HG03108 (cell line): ENCODE results near the gene CHST9.
"Not testable (repeated sequence)": the region's sequence is repeated elsewhere in the genome, so short reads cannot be mapped to it uniquely, and the experiment has no call there.

Source experiments
- ATAC-seq: cut with Tn5 transposase; IDR thresholded peaks from one replicate; pipeline ENCODE4 v1.9.1; 2021; ENCODE audit warnings: moderate library complexity; ENCODE audit not compliant: unreplicated experiment

Gene CHST9, protein sequence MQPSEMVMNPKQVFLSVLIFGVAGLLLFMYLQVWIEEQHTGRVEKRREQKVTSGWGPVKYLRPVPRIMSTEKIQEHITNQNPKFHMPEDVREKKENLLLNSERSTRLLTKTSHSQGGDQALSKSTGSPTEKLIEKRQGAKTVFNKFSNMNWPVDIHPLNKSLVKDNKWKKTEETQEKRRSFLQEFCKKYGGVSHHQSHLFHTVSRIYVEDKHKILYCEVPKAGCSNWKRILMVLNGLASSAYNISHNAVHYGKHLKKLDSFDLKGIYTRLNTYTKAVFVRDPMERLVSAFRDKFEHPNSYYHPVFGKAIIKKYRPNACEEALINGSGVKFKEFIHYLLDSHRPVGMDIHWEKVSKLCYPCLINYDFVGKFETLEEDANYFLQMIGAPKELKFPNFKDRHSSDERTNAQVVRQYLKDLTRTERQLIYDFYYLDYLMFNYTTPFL

DNA sequence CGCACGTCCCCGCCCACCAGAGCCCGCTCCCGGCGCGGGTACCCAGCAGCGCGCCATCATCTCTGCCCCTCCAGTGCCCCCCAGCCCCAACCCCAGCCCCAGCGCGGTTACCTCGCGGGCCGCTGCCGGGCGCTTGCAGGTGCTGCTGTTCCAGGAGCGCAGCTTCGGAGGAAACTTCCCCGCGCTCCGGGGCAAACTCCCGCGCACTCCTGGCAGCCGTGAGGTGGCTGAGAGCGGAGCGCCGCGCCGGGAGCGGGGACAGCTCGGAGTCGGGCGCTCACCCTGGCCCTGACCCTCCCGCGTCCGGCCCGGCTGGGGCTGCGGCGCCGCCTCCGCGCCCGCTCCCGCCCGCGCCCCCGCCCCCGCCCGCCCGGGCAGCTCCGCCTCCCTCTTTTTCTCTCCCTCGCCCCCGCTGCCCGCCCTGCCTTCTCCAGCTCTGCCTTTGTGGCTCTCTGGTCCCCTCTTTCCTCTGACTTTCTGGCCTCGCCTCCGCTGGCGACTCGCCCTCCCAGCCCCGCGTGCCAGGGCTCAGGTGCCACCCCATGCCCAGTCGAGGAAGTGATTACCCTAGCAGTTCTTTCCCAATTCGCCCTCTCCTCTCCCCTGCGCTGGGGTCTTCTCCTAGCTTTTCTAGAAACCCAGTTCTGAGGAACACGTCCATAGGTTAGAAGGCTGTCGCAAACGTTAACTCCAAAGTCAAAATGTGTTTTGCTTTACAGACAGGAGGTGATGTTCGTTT is at the start of gene CHST9:
CHST9 (minus strand) TSS at position 284 of the 739 bp plus-strand sequence. CDS start 42,499 bp downstream, outside the sequence.
- no peak for ATAC-seq

GRCh38 chr18:27232355-27232754 is 47.2 kb upstream of the CHST9 start:
- not testable (repeated sequence) for ATAC-seq

DNA sequence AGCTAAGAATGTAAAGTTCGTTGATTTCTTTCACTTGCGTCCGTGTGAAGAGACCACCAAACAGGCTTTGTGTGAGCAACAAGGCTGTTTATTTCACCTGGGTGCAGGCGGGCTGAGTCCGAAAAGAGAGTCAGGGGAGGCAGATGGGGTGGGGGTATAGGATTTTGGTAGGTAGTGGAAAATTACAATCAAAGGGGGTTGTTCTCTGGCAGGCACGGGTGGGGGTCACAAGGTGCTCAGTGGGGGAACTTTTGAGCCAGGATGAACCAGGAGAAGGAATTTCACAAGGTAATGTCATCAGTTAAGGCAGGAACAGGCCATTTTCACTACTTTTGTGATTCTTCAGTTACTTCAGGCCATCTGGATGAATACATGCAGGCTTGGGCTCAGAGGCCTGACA is 46.6 kb upstream of the CHST9 start:
- not testable (repeated sequence) for ATAC-seq

GRCh38 chr18:27231221-27231620 is 46.1 kb upstream of the CHST9 start:
- not testable (repeated sequence) for ATAC-seq

- ATAC-seq = no peak
These were observed 42.6 kb upstream of the CHST9 start for GRCh38 chr18:27227721-27228120.

- ATAC-seq = no peak
These were observed 41.5 kb upstream of the CHST9 start for GRCh38 chr18:27226556-27227075.

DNA sequence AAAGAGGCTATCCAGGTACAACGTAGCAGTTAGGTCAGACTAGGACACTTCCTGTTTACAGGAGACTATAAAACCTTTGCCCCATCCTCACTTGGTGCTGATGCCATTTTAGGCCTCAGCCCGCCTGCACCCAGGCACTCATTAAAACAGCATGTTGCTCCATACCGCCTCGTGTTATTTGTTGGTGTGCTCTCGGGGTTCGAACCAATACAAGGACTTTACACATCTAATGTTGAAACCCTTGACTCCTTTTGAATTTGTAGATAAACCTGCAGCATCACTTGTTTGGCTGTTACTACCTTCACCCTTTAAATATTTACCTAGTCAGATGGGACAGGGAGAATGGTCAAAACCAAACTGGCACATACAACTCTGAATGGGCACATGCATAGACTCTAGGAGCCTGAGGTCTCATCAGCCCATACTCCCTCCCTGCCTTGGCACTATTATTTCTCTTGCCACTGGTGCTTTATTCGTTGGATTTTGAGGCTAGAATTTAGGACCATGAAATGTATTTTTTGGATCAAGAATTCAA is 40.9 kb upstream of the CHST9 start:
- no peak for ATAC-seq

- ATAC-seq = no peak
These were observed 38.6 kb upstream of the CHST9 start for GRCh38 chr18:27223526-27224291.

DNA sequence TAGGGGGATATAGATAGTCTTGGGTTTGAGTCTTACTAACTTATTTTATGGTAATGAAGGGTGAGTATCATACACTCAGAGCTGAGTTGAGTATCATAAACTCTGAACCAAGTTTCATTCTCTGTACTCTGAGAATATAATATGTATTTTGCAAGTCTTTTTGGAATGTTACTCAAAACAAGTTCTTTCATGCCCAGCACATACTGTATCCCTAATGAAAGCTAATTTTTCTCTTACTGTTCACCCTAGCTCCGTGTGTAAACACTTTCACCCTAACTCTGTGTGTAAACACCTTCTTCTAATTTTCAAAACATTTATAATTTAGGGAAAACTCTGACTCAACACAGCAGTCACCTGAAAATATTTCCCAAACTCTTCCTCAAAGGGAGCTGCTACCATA is 29.7 kb upstream of the CHST9 start:
- no peak for ATAC-seq

GRCh38 chr18:27213123-27213717 is 28.1 kb upstream of the CHST9 start:
- ATAC-seq = no peak

GRCh38 chr18:27211569-27211968 is 26.5 kb upstream of the CHST9 start:
- ATAC-seq = no peak

DNA sequence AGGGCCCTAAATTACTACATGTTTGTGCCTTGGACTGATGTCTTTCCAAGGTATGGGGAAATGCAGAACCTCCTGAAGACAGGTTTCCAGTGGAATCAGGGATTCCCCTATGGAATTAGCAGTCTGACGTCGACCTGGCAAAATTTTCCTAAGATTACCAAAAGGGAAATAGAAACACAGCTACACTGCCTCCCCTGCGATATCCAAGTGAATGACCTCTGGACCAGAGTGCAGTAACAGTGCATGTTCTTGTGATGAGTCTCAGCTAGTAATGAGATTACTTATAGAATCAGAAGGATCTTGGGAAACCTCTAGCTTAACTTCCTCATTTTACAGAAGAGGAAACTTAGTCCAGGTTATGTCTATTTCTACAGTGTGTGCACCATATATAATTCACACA is 21.3 kb upstream of the CHST9 start:
- no peak for ATAC-seq

DNA sequence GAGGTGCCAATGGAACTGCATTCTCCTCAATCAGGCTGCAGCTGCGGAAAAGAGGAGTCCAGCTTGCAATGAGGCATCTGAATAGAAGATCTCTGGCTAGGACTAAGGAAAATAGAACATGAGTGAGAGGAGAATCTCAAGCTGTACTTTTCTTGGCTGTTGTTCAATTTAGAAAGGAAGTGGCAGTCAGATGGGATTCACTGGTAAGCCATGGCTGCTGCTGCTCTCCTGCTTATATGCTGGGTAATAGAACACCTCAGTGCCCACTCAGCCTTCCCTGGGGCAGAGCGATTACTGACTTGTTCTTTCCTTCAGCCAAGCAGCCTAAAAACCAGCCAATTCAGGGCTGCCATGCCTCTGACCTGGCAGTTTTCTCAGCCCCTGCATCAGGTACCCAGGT is 17.6 kb upstream of the CHST9 start:
- ATAC-seq = no peak

DNA sequence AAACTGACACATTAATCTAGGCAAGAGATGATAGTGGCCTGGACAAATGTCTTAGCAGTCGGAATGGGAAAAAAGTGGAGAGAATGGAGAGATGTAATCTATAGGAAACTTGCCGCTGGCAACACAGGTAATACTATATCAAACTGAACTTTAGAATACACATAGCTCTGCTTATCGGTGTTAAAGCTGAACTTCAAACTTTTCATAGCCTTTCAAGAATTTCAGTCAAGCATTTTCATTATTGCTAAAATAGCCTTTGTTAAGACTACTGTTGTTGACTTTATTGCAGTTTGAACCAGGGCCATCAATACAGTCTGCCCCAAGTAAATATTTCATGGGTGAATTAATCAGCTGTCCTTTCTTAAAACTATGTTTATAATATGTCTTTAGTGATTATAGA is 12.9 kb upstream of the CHST9 start:
- ATAC-seq = no peak

- ATAC-seq = no peak
These were observed 3.2 kb upstream of the CHST9 start for GRCh38 chr18:27188309-27188708.

- ATAC-seq = no peak
These were observed 789 bp upstream of the CHST9 start for GRCh38 chr18:27185897-27186296.

GRCh38 chr18:27184115-27185024 is 738 bp downstream of the CHST9 start:
- no peak for ATAC-seq

DNA sequence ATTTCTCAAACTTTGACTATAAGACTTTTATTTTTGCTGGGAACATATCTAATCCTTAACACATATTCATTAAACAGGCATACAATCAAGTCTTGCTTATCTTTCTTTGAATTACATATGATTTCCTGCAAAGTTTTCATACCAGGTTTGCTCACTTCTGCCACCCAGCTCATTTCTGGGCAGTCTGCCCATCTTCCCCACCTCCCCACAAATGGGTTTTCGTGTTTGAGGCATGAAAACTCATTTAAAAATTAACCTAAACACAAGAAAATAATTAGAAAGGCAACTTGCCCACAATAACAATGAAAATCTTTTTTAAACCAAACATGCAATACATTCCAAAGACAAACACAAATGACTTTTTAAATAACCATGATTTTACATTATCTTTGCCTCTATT is 3.4 kb downstream of the CHST9 start:
- ATAC-seq = no peak

DNA sequence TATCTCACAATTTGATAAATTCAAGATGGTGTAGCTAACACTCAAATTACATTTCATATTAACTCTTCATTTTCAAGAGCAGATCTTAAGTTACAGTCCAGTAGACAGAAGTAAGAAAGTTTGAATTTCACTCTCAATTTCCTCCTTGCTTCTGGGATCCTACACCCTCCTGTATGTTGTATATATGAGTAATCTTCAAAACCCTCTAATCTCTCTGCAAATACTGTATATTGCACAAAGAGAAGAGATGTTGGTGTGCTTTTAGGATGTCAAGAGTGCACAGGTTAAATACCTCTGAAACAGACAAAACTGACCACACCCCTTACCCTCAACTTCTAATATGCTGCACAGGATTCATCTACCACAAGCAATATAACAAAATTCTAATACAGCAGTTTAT is 6.7 kb downstream of the CHST9 start:
- no peak for ATAC-seq
